K562 (cell line): ENCODE measurements around the gene XAB2. TPM values are rescaled to one million over a fixed set of nuclear protein-coding genes. Genes with fewer than 3 reads are reported as not detected.

ENCODE experiments used
- ATF1 ChIP-seq, 2 experiments: fragments of 450-650 bp in 1 of 2; IDR thresholded peaks; 2 replicates each; pipeline ENCODE4 v1.6.1; 2016; ENCODE audit warnings: missing compliant biosample characterization in 1 of 2, missing genetic modification characterization in 1 of 2
- CLOCK ChIP-seq: fragments of 250-450 bp; sonication (Bioruptor Pico); IDR thresholded peaks from 2 replicates; pipeline ENCODE4 v1.4.0; 2020; ENCODE audit warnings: mild to moderate bottlenecking, moderate library complexity, borderline replicate concordance
- CREM ChIP-seq: IDR thresholded peaks from 2 replicates; pipeline ENCODE4 v1.6.1; 2014; ENCODE audit warnings: antibody characterized with exemption, low read depth
- DMBX1 ChIP-seq: fragments of 250-450 bp; sonication (Bioruptor Pico); IDR thresholded peaks from 2 replicates; pipeline ENCODE4 v1.8.0; 2022; ENCODE audit warnings: inconsistent platforms, mild to moderate bottlenecking, moderate library complexity, borderline replicate concordance
- ETV5 ChIP-seq: sonication (generic); formaldehyde crosslinking; IDR thresholded peaks from 2 replicates; pipeline ENCODE4 v1.4.0; 2020; ENCODE audit warnings: low read depth, mild to moderate bottlenecking, missing genetic modification reagents
- HNRNPH1 ChIP-seq: fragments of 200-400 bp; formaldehyde crosslinking; optimal IDR thresholded peaks from 2 replicates; pipeline ENCODE3; 2017; ENCODE audit warnings: low read depth, mild to moderate bottlenecking, low read length, moderate library complexity
- L3MBTL2 ChIP-seq: fragments of 450-650 bp; IDR thresholded peaks from 2 replicates; pipeline ENCODE4 v1.6.1; 2016; ENCODE audit warnings: mild to moderate bottlenecking, moderate library complexity
- NR3C1 ChIP-seq: sonication (generic); formaldehyde crosslinking; IDR thresholded peaks from 2 replicates; pipeline ENCODE4 v1.8.1; 2022; ENCODE audit warnings: missing genetic modification reagents
- PKNOX1 ChIP-seq: fragments of 450-650 bp; IDR thresholded peaks from 2 replicates; pipeline ENCODE4 v1.6.1; 2016
- POLR2B ChIP-seq: fragments of 450-650 bp; IDR thresholded peaks from 2 replicates; pipeline ENCODE4 v1.6.1; 2018; ENCODE audit warnings: low read depth; ENCODE audit not compliant: partially characterized antibody
- TFAM ChIP-seq: fragments of 250-450 bp; sonication (Bioruptor Pico); conservative IDR thresholded peaks from 2 replicates; pipeline ENCODE4 v1.5.0; 2021; ENCODE audit warnings: mild to moderate bottlenecking, moderate library complexity
- ZKSCAN3 ChIP-seq: fragments of 250-450 bp; sonication (Bioruptor Pico); IDR thresholded peaks from 2 replicates; pipeline ENCODE4 v1.4.0; 2020
- ZNF165 ChIP-seq: fragments of 250-450 bp; sonication (Bioruptor Pico); IDR thresholded peaks from 2 replicates; pipeline ENCODE4 v1.4.0; 2020; ENCODE audit warnings: borderline replicate concordance
- ZNF232 ChIP-seq: sonication (generic); formaldehyde crosslinking; IDR thresholded peaks from 2 replicates; pipeline ENCODE4 v1.8.0; 2022; ENCODE audit warnings: mild to moderate bottlenecking, missing genetic modification reagents
- ZNF239 ChIP-seq: fragments of 250-450 bp; sonication (Bioruptor Pico); IDR thresholded peaks from 2 replicates; pipeline ENCODE4 v1.4.0; 2020; ENCODE audit warnings: mild to moderate bottlenecking
- ZNF511 ChIP-seq: sonication (generic); formaldehyde crosslinking; IDR thresholded peaks from 2 replicates; pipeline ENCODE4 v1.8.0; 2022; ENCODE audit warnings: mild to moderate bottlenecking, missing genetic modification reagents
- ZSCAN32 ChIP-seq: fragments of 450-650 bp; formaldehyde crosslinking; IDR thresholded peaks from 2 replicates; pipeline ENCODE4 v1.4.0; 2020; ENCODE audit warnings: mild to moderate bottlenecking, moderate library complexity
- polyA plus RNA-seq, 8 experiments: library from polyadenylated mRNA; depleted of rRNA in 4 of 8; stranded (reverse) in 5 of 8; unstranded in 3 of 8; fragments of >200 nt; fragmentation: Nextera tagmentation in 2 of 8; fragmentation: Illumina TruSeq in 1 of 8; extraction: Ambion mirVana in 2 of 8; extraction: Trizol in 1 of 8; gene quantifications; 2 replicates each; pipeline versions ENCODE4 v1.2.1 to v1.2.3, GENCODE V29; 2011 to 2014; ENCODE audit warnings: inconsistent platforms in 1 of 8, missing spikeins in 1 of 8
- total RNA-seq, 7 experiments: library from RNA; depleted of rRNA in 6 of 7; stranded (reverse); fragments of >200 nt in 6 of 7; fragmentation: Illumina TruSeq in 2 of 7; extraction: Trizol in 2 of 7; gene quantifications; 2 replicates each; pipeline versions ENCODE4 v1.2.1 to v1.2.3, GENCODE V29; 2011 to 2021; ENCODE audit warnings: low replicate concordance in 1 of 7
- TF ChIP-seq, protein P1 (sequence below): fragments of 450-650 bp; formaldehyde crosslinking; IDR thresholded peaks from 2 replicates; pipeline ENCODE4 v1.4.0; 2020; ENCODE audit warnings: mild to moderate bottlenecking, moderate library complexity
- TF ChIP-seq, protein P2 (sequence below): fragments of 250-450 bp; sonication (Bioruptor Pico); IDR thresholded peaks from 2 replicates; pipeline ENCODE4 v1.4.0; 2020; ENCODE audit warnings: mild to moderate bottlenecking

XAB2 gene
- total and polyA plus RNA-seq, 9 of the 15 experiments (the other 6 are each of a cell fraction or from before 2014, with no cell fraction given) = 0.21 to 58.3 (median 20.0) TPM

DNA sequence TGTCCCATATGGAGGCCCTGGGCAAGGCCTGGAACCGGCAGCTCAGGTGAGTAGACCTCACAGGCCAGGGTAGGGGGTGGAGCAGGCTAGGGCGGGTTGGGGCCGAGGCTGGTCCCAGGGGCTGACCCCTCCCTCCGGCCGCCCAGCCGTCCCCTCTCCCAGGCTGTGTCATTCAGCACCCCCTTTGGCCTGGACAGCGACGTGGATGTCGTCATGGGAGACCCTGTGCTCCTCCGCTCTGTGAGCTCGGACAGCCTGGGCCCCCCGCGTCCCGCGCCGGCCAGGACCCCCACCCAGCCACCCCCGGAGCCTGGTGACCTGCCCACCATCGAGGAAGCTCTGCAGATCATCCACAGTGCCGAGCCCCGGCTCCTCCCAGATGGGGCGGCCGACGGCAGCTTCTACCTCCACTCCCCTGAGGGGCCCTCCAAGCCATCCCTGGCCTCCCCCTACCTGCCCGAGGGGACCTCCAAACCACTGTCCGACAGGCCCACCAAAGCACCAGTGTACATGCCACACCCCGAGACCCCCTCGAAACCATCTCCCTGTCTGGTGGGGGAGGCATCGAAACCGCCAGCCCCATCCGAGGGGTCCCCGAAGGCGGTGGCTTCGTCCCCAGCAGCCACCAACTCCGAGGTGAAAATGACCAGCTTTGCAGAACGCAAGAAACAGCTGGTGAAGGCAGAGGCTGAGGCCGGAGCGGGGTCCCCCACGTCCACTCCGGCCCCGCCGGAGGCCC lies 17.6 kb downstream of the XAB2 start (continued):
- TF ChIP-seq CLOCK = no peak
- no peak for TF ChIP-seq ZKSCAN3 (CRISPR knock-in tag)
- no peak for TF ChIP-seq ZNF232
- TF ChIP-seq POLR2B = no peak
- no peak for TF ChIP-seq PKNOX1
- TF ChIP-seq, protein P1, sequence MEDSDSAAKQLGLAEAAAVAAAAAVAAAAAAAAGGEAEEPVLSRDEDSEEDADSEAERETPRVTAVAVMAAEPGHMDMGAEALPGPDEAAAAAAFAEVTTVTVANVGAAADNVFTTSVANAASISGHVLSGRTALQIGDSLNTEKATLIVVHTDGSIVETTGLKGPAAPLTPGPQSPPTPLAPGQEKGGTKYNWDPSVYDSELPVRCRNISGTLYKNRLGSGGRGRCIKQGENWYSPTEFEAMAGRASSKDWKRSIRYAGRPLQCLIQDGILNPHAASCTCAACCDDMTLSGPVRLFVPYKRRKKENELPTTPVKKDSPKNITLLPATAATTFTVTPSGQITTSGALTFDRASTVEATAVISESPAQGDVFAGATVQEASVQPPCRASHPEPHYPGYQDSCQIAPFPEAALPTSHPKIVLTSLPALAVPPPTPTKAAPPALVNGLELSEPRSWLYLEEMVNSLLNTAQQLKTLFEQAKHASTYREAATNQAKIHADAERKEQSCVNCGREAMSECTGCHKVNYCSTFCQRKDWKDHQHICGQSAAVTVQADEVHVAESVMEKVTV (CRISPR knock-in tag) = no peak
- TF ChIP-seq ZSCAN32 = no peak
- TF ChIP-seq ATF1 (CRISPR knock-in tag; IDR thresholded peaks at IDR 0.05) = peak; percentile 15; the same call in 1 of the 2 replicates
- peak; percentile 33; the same call in 1 of the 2 replicates for TF ChIP-seq ATF1 (tag; IDR thresholded peaks at IDR 0.05)
- no peak for TF ChIP-seq DMBX1
- peak; percentile 89 for TF ChIP-seq CREM
- no peak for TF ChIP-seq HNRNPH1
- TF ChIP-seq TFAM (CRISPR knock-in tag) = no peak
- peak; percentile 75; the same call in 1 of the 2 replicates for TF ChIP-seq ZNF511
- no peak for TF ChIP-seq ZNF165
- 0 out of 2 replicates have a peak, but pooled peaks have one; percentile 57 for TF ChIP-seq NR3C1 (CRISPR knock-in tag)
- no peak for TF ChIP-seq L3MBTL2
- TF ChIP-seq, protein P2, sequence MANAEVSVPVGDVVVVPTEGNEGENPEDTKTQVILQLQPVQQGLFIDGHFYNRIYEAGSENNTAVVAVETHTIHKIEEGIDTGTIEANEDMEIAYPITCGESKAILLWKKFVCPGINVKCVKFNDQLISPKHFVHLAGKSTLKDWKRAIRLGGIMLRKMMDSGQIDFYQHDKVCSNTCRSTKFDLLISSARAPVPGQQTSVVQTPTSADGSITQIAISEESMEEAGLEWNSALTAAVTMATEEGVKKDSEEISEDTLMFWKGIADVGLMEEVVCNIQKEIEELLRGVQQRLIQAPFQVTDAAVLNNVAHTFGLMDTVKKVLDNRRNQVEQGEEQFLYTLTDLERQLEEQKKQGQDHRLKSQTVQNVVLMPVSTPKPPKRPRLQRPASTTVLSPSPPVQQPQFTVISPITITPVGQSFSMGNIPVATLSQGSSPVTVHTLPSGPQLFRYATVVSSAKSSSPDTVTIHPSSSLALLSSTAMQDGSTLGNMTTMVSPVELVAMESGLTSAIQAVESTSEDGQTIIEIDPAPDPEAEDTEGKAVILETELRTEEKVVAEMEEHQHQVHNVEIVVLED = no peak
- TF ChIP-seq ZNF239 (CRISPR knock-in tag) = no peak
- no peak for TF ChIP-seq ETV5 (CRISPR knock-in tag)
- TF ChIP-seq, all 486 proteins: peak for 20
